Gastrocnemius medialis (tissue), 4 donors: ENCODE data around the gene CHRDL1.

ENCODE experiments used
- POLR2A ChIP-seq, 2 donors: fragments of 450-650 bp; IDR thresholded peaks; one replicate each; pipeline ENCODE4 v1.6.1; 2017; ENCODE audit warnings: antibody characterized with exemption in 2 of 2, mild to moderate bottlenecking in 2 of 2, moderate library complexity in 2 of 2
- TF ChIP-seq, protein P1 (sequence below), 5 experiments: fragments of 450-650 bp in 3 of 5; fragments of 200-600 bp in 2 of 5; sonication (generic) in 2 of 5; IDR thresholded peaks in 4 of 5; conservative IDR thresholded peaks in 1 of 5; 1 replicate in 4 of 5; 2 replicates in 1 of 5; pipeline ENCODE4 v1.5.1; 2016 to 2019; ENCODE audit warnings: antibody characterized with exemption in 5 of 5, mild to moderate bottlenecking in 3 of 5, moderate library complexity in 3 of 5

DNA sequence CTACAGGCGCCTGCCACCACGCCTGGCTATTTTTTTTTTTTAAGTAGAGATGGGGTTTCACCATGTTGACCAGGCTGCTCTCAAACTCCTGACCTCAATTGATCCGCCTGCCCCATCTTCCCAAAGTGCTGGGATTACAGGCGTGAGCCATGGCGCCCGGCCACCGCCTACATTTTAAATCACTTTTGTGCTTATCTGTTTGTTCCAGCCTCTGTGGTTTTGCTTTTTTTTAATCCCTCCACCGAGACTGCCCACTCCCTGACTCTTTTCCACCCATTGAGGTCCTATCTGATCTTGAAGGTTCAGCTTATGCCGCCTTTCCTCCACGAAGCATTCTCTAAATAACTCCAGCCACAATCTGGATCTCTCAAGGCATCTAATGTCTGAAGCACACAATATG is 73.5 kb downstream of the CHRDL1 start:
- TF ChIP-seq POLR2A (IDR thresholded peaks at IDR 0.05): no peak
- TF ChIP-seq, protein P1, sequence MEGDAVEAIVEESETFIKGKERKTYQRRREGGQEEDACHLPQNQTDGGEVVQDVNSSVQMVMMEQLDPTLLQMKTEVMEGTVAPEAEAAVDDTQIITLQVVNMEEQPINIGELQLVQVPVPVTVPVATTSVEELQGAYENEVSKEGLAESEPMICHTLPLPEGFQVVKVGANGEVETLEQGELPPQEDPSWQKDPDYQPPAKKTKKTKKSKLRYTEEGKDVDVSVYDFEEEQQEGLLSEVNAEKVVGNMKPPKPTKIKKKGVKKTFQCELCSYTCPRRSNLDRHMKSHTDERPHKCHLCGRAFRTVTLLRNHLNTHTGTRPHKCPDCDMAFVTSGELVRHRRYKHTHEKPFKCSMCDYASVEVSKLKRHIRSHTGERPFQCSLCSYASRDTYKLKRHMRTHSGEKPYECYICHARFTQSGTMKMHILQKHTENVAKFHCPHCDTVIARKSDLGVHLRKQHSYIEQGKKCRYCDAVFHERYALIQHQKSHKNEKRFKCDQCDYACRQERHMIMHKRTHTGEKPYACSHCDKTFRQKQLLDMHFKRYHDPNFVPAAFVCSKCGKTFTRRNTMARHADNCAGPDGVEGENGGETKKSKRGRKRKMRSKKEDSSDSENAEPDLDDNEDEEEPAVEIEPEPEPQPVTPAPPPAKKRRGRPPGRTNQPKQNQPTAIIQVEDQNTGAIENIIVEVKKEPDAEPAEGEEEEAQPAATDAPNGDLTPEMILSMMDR (IDR thresholded peaks at IDR 0.05 in 4 of 5, conservative IDR thresholded peaks at IDR 0.05 in 1 of 5): no peak
